ENCODE results near the gene EN1. TPM values are rescaled to one million over a fixed set of nuclear protein-coding genes. Genes with fewer than 3 reads are reported as not detected.

EN1 gene
- total RNA-seq, 3 donors from 2014 or later (not counting 1 experiment from before 2014, with no cell fraction given): not detected

- H3K27ac ChIP-seq (ENCODE audit: low read length): no peak overlapping the region
- peaks cover 15 to 24% of the 10 kb centered on the region in 2 donors for H3K27me3 Mint-ChIP-seq (ENCODE audit: low read depth in 2 of 2)
- peak overlapping the region; percentile 81 for H3K4me3 Mint-ChIP-seq
- H3K9me3 Mint-ChIP-seq: no peaks in the 10 kb centered on the region
- no peaks in the 10 kb centered on the region for H3K9me3 ChIP-seq (ENCODE audit: control insufficient read depth, insufficient read depth, low read length)
- H3K4me3 ChIP-seq (ENCODE audit: low read length): no peak overlapping the region
- ATAC-seq: no peak
- intact Hi-C loops (cut with micrococcal nuclease): loop anchor here (2.0 to 5.0 kb wide), 2 partner anchors 291 to 779 kb away; no protein-coding TSS in a partner anchor
- H3K36me3 ChIP-seq (ENCODE audit: control insufficient read depth, insufficient read depth, low read length): no peaks in the 10 kb centered on the region
- peaks cover 17 to 19% of the 10 kb centered on the region in 2 donors for H3K4me1 Mint-ChIP-seq
- TF ChIP-seq CTCF (IDR thresholded peaks at IDR 0.05): no peak
- H3K4me1 ChIP-seq (ENCODE audit: control insufficient read depth, insufficient read depth, low read length): peaks cover 4% of the 10 kb centered on the region
- no peak overlapping the region for H3K27ac Mint-ChIP-seq
- no peaks in the 10 kb centered on the region for H3K36me3 Mint-ChIP-seq
- no peak for DNase-seq
- 97% methylated on average over 4 of the region's 4 CpGs for WGBS (ENCODE audit: insufficient coverage)
- H3K27me3 ChIP-seq (ENCODE audit: control insufficient read depth, insufficient read depth, low read length): no peaks in the 10 kb centered on the region
Measured at GRCh38 chr2:118883792-118884191, 36.3 kb upstream of the EN1 start.

DNA sequence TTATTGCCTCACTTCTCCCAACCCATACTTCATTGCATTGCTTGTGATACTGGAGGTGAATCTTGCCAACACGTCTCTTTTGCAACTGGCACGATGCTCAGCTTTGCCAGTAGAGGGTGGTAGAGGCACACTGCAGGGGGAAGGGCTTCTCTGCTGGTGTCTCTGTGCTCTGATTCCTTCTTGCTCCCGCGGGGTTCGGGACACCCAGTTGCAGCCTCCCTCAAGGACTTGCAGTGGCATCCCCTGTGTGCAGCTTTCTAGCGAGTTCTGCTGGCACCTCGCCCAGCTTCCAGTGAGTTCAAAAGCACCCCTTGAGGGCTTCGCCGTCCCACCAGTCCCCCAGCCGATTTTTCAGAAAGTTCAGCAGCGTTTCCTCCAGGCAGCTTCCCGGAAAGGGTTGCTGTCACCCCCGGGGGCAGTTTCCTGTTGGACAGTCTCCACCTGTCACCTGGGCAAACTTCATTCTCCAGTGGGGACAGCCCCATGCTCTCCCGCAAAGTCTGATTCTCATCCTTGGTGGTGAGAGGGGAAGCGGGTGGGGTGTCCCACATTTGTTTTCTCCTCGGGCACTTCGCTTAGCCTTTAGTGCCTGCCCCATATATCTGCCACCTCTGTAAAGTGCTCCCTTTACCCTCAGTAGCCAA is 35.4 kb upstream of the EN1 start:
- H3K4me3 ChIP-seq (ENCODE audit: low read length): peak overlapping the region; percentile 30

GRCh38 chr2:118881490-118882129 is 34.2 kb upstream of the EN1 start:
- DNase-seq (peak in 1 of 2 donors; percentile 80), ATAC-seq (peak; percentile 72 to 79 (median 75))
- Histone ChIP-seq H3K4me1 (ENCODE audit: control insufficient read depth, insufficient read depth, low read length) (peaks cover 4% of the 10 kb centered on the region), H3K9me3 (ENCODE audit: control insufficient read depth, insufficient read depth, low read length) (no peaks in the 10 kb centered on the region), H3K27me3 (ENCODE audit: control insufficient read depth, insufficient read depth, low read length) (no peaks in the 10 kb centered on the region), H3K27ac (ENCODE audit: low read length) (no peak overlapping the region), H3K36me3 (ENCODE audit: control insufficient read depth, insufficient read depth, low read length) (no peaks in the 10 kb centered on the region), H3K4me3 (ENCODE audit: low read length) (no peak overlapping the region)
- Mint-ChIP-seq H3K9me3 (no peaks in the 10 kb centered on the region), H3K27me3 (ENCODE audit: low read depth in 2 of 2) (peaks cover 23 to 26% of the 10 kb centered on the region in 2 donors), H3K36me3 (no peaks in the 10 kb centered on the region), H3K4me1 (peaks cover 17 to 19% of the 10 kb centered on the region in 2 donors), H3K27ac (no peak overlapping the region), H3K4me3 (no peak overlapping the region)
- intact Hi-C loops (cut with micrococcal nuclease): loop anchor here (1.0 to 5.0 kb wide), 4 partner anchors 293 to 781 kb away; no protein-coding TSS in a partner anchor
- 21% methylated on average over 10 of the region's 10 CpGs for WGBS (ENCODE audit: insufficient coverage)
- TF ChIP-seq CTCF (IDR thresholded peaks at IDR 0.05): peak; percentile 80

More for the DNA sequence above, 35.4 kb upstream of the EN1 start:
- no peaks in the 10 kb centered on the region for H3K9me3 Mint-ChIP-seq
- peak; percentile 88 to 92 (median 90) for ATAC-seq
- Histone ChIP-seq H3K36me3 (ENCODE audit: control insufficient read depth, insufficient read depth, low read length) (no peaks in the 10 kb centered on the region), H3K27ac (ENCODE audit: low read length) (no peak overlapping the region), H3K9me3 (ENCODE audit: control insufficient read depth, insufficient read depth, low read length) (no peaks in the 10 kb centered on the region), H3K4me1 (ENCODE audit: control insufficient read depth, insufficient read depth, low read length) (peaks cover 4% of the 10 kb centered on the region), H3K27me3 (ENCODE audit: control insufficient read depth, insufficient read depth, low read length) (no peaks in the 10 kb centered on the region)
- H3K4me3 Mint-ChIP-seq: peak overlapping the region; percentile 81
- intact Hi-C loops (cut with micrococcal nuclease): loop anchor here (2.0 to 5.0 kb wide), 2 partner anchors 292 to 779 kb away; no protein-coding TSS in a partner anchor
- no peaks in the 10 kb centered on the region for H3K36me3 Mint-ChIP-seq
- 10% methylated on average over 16 of the region's 17 CpGs for WGBS (ENCODE audit: insufficient coverage)
- H3K27me3 Mint-ChIP-seq (ENCODE audit: low read depth in 2 of 2): peaks cover 18 to 24% of the 10 kb centered on the region in 2 donors
- TF ChIP-seq CTCF (IDR thresholded peaks at IDR 0.05): peak; percentile 74
- peaks cover 17 to 19% of the 10 kb centered on the region in 2 donors for H3K4me1 Mint-ChIP-seq
- DNase-seq: peak; percentile 41 to 79
- H3K27ac Mint-ChIP-seq: peak overlapping the region in 1 of 2 donors; percentile 44
